ENCODE data around the gene KCNQ1OT1.
A peak's percentile ranks its signal among the peaks of the same experiment; 100 is the strongest.

The KCNQ1OT1 gene

GRCh38 chr11:2703363-2704141 lies 3.8 kb upstream of the KCNQ1OT1 start:
- no peak for DNase-seq (ENCODE audit: low read depth in 2 of 3, low spot score in 1 of 3)

- no peak for DNase-seq (ENCODE audit: low read depth in 2 of 3, low spot score in 1 of 3)
Measured at GRCh38 chr11:2702771-2703362, 3.1 kb upstream of the KCNQ1OT1 start.

- DNase-seq (ENCODE audit: low read depth in 2 of 3, low spot score in 1 of 3), result no peak
Measured at GRCh38 chr11:2701898-2702434, 2.2 kb upstream of the KCNQ1OT1 start.

- no peak for DNase-seq (ENCODE audit: low read depth in 2 of 3, low spot score in 1 of 3)
Measured at GRCh38 chr11:2701230-2701629, 1.4 kb upstream of the KCNQ1OT1 start.

- DNase-seq (ENCODE audit: low read depth in 2 of 3, low spot score in 1 of 3), result peak; percentile 12 to 34 (median 24)
Measured at GRCh38 chr11:2700415-2701211, 819 bp upstream of the KCNQ1OT1 start.

GRCh38 chr11:2699185-2699530 lies 636 bp downstream of the KCNQ1OT1 start:
- no peak for DNase-seq (ENCODE audit: low read depth in 2 of 3, low spot score in 1 of 3)

- no peak for DNase-seq (ENCODE audit: low read depth in 2 of 3, low spot score in 1 of 3)
Measured at GRCh38 chr11:2698386-2699184, 1.2 kb downstream of the KCNQ1OT1 start.

- no peak for DNase-seq (ENCODE audit: low read depth in 2 of 3, low spot score in 1 of 3)
Measured at GRCh38 chr11:2697866-2698265, 1.9 kb downstream of the KCNQ1OT1 start.

GRCh38 chr11:2696455-2696854 lies 3.3 kb downstream of the KCNQ1OT1 start:
- no peak for DNase-seq (ENCODE audit: low read depth in 2 of 3, low spot score in 1 of 3)

- no peak for DNase-seq (ENCODE audit: low read depth in 2 of 3, low spot score in 1 of 3)
Measured at GRCh38 chr11:2694995-2695939, 4.5 kb downstream of the KCNQ1OT1 start.

GRCh38 chr11:2694495-2694894 lies 5.3 kb downstream of the KCNQ1OT1 start:
- DNase-seq (ENCODE audit: low read depth in 2 of 3, low spot score in 1 of 3), result no peak

GRCh38 chr11:2693271-2694261 lies 6.2 kb downstream of the KCNQ1OT1 start:
- DNase-seq (ENCODE audit: low read depth in 2 of 3, low spot score in 1 of 3), result no peak

- DNase-seq (ENCODE audit: low read depth in 2 of 3, low spot score in 1 of 3), result no peak
Measured at GRCh38 chr11:2691991-2692875, 7.6 kb downstream of the KCNQ1OT1 start.

- DNase-seq (ENCODE audit: low read depth in 2 of 3, low spot score in 1 of 3), result no peak
Measured at GRCh38 chr11:2691355-2691761, 8.4 kb downstream of the KCNQ1OT1 start.

- DNase-seq (ENCODE audit: low read depth in 2 of 3, low spot score in 1 of 3), result no peak
Measured at GRCh38 chr11:2690596-2691354, 9.0 kb downstream of the KCNQ1OT1 start.

- no peak for DNase-seq (ENCODE audit: low read depth in 2 of 3, low spot score in 1 of 3)
Measured at GRCh38 chr11:2689651-2690575, 9.9 kb downstream of the KCNQ1OT1 start.
